Astrocyte of the cerebellum (primary cell): Measurements from ENCODE around the gene EPHB3.

ENCODE experiments used
- DNase-seq: peaks from one replicate; pipeline ENCODE4 v3.0.0-alpha.2; 2011; ENCODE audit warnings: low read depth
- H3K4me3 ChIP-seq: 2 replicates; pipeline ENCODE4 v1.5.1; 2011; ENCODE audit warnings: mild to moderate bottlenecking, low read depth, low read length, moderate library complexity
- CTCF ChIP-seq: IDR thresholded peaks from 2 replicates; pipeline ENCODE4 v1.5.1; 2012; ENCODE audit warnings: low read length, low read depth, moderate library complexity, mild to moderate bottlenecking; ENCODE audit errors: missing control alignments
- in situ Hi-C: cut with HindIII; loops from 2 replicates; pipeline ENCODE4 v1.10.0; 2017; ENCODE audit warnings: low sequenced_read_pairs

EPHB3 gene

GRCh38 chr3:184566441-184567414 lies 5.1 kb downstream of the EPHB3 start:
- no peak for TF ChIP-seq CTCF
- no peak for DNase-seq
- in situ Hi-C loops, result no loop called here
- no peak overlapping the region for H3K4me3 ChIP-seq

- in situ Hi-C loops, result no loop called here
- DNase-seq, result no peak
- TF ChIP-seq CTCF, result no peak
- H3K4me3 ChIP-seq, result peak overlapping the region; percentile 36
Measured at GRCh38 chr3:184567946-184568559, 6.5 kb downstream of the EPHB3 start.

- in situ Hi-C loops, result no loop called here
- H3K4me3 ChIP-seq, result peak overlapping the region; percentile 36
- TF ChIP-seq CTCF, result no peak
- DNase-seq, result no peak
Measured at GRCh38 chr3:184568560-184568923, 7.0 kb downstream of the EPHB3 start.

GRCh38 chr3:184568924-184569829 lies 7.6 kb downstream of the EPHB3 start:
- in situ Hi-C loops, result no loop called here
- peak overlapping the region; percentile 36 for H3K4me3 ChIP-seq
- no peak for TF ChIP-seq CTCF
- peak; percentile 95 for DNase-seq

GRCh38 chr3:184570035-184570434 lies 8.4 kb downstream of the EPHB3 start:
- in situ Hi-C loops, result no loop called here
- no peak for DNase-seq
- no peak overlapping the region for H3K4me3 ChIP-seq
- TF ChIP-seq CTCF, result no peak

- DNase-seq, result no peak
- no peak overlapping the region for H3K4me3 ChIP-seq
- in situ Hi-C loops, result no loop called here
Measured at GRCh38 chr3:184570489-184570888, 8.9 kb downstream of the EPHB3 start.

More at GRCh38 chr3:184570489-184570888, 8.9 kb downstream of the EPHB3 start:
- no peak for TF ChIP-seq CTCF
